ENCODE data around the gene SYT13. TPM values are rescaled to one million over a fixed set of nuclear protein-coding genes. Genes with fewer than 3 reads are reported as not detected.

The SYT13 gene
- total and polyA plus RNA-seq, 5 donors from 2014 or later: not detected

- no peaks in the 10 kb centered on the region for H3K4me1 Mint-ChIP-seq
- no peaks in the 10 kb centered on the region for H3K9me3 ChIP-seq (ENCODE audit: control insufficient read depth in 2 of 2, low read length in 2 of 2)
- H3K27ac ChIP-seq (ENCODE audit: insufficient read depth, low read length, poor library complexity, severe bottlenecking): no peak overlapping the region
- no peak overlapping the region for H3K4me3 ChIP-seq (ENCODE audit: low read depth, low read length)
- no peak overlapping the region for H3K27ac Mint-ChIP-seq
- DNase-seq: no peak
- H3K36me3 Mint-ChIP-seq: no peaks in the 10 kb centered on the region
- peaks cover 21% of the 10 kb centered on the region for H3K27me3 Mint-ChIP-seq
- no peaks in the 10 kb centered on the region for H3K9me3 Mint-ChIP-seq
- ATAC-seq (ENCODE audit: low read depth in 2 of 2): no peak
- H3K4me1 ChIP-seq (ENCODE audit: control insufficient read depth, insufficient read depth, low read length, poor library complexity, severe bottlenecking): no peaks in the 10 kb centered on the region
- H3K27me3 ChIP-seq (ENCODE audit: control insufficient read depth, insufficient read depth, low read length): peaks cover 2% of the 10 kb centered on the region
- H3K4me3 Mint-ChIP-seq: no peak overlapping the region
- no peaks in the 10 kb centered on the region for H3K36me3 ChIP-seq (ENCODE audit: control insufficient read depth, insufficient read depth, low read length)
These were observed 18.2 kb upstream of the SYT13 start for GRCh38 chr11:45304111-45304991.

- Mint-ChIP-seq H3K9me3 (no peaks in the 10 kb centered on the region), H3K36me3 (no peaks in the 10 kb centered on the region), H3K4me3 (no peak overlapping the region), H3K27ac (no peak overlapping the region), H3K27me3 (peaks cover 20% of the 10 kb centered on the region), H3K4me1 (no peaks in the 10 kb centered on the region)
- Histone ChIP-seq H3K4me1 (ENCODE audit: control insufficient read depth, insufficient read depth, low read length, poor library complexity, severe bottlenecking) (no peaks in the 10 kb centered on the region), H3K4me3 (ENCODE audit: low read depth, low read length) (no peak overlapping the region), H3K27ac (ENCODE audit: insufficient read depth, low read length, poor library complexity, severe bottlenecking) (no peak overlapping the region), H3K36me3 (ENCODE audit: control insufficient read depth, insufficient read depth, low read length) (no peaks in the 10 kb centered on the region), H3K9me3 (ENCODE audit: control insufficient read depth in 2 of 2, low read length in 2 of 2) (no peaks in the 10 kb centered on the region), H3K27me3 (ENCODE audit: control insufficient read depth, insufficient read depth, low read length) (peaks cover 2% of the 10 kb centered on the region)
- ATAC-seq (ENCODE audit: low read depth in 2 of 2): no peak
- DNase-seq: no peak
These were observed 17.2 kb upstream of the SYT13 start for GRCh38 chr11:45303316-45303715.

GRCh38 chr11:45301537-45302246 is 15.6 kb upstream of the SYT13 start:
- H3K9me3 Mint-ChIP-seq: no peaks in the 10 kb centered on the region
- ATAC-seq (ENCODE audit: low read depth in 2 of 2): no peak
- H3K4me1 Mint-ChIP-seq: no peaks in the 10 kb centered on the region
- peaks cover 19% of the 10 kb centered on the region for H3K27me3 Mint-ChIP-seq
- no peaks in the 10 kb centered on the region for H3K4me1 ChIP-seq (ENCODE audit: control insufficient read depth, insufficient read depth, low read length, poor library complexity, severe bottlenecking)
- H3K36me3 ChIP-seq (ENCODE audit: control insufficient read depth, insufficient read depth, low read length): no peaks in the 10 kb centered on the region
- H3K27me3 ChIP-seq (ENCODE audit: control insufficient read depth, insufficient read depth, low read length): peaks cover 2% of the 10 kb centered on the region
- no peak for DNase-seq
- no peak overlapping the region for H3K27ac ChIP-seq (ENCODE audit: insufficient read depth, low read length, poor library complexity, severe bottlenecking)
- no peaks in the 10 kb centered on the region for H3K9me3 ChIP-seq (ENCODE audit: control insufficient read depth in 2 of 2, low read length in 2 of 2)
- H3K27ac Mint-ChIP-seq: no peak overlapping the region
- H3K4me3 ChIP-seq (ENCODE audit: low read depth, low read length): no peak overlapping the region
- no peak overlapping the region for H3K4me3 Mint-ChIP-seq
- H3K36me3 Mint-ChIP-seq: no peaks in the 10 kb centered on the region

GRCh38 chr11:45300715-45301114 is 14.6 kb upstream of the SYT13 start:
- Histone ChIP-seq H3K36me3 (ENCODE audit: control insufficient read depth, insufficient read depth, low read length) (no peaks in the 10 kb centered on the region), H3K27me3 (ENCODE audit: control insufficient read depth, insufficient read depth, low read length) (peaks cover 2% of the 10 kb centered on the region), H3K27ac (ENCODE audit: insufficient read depth, low read length, poor library complexity, severe bottlenecking) (no peak overlapping the region), H3K4me3 (ENCODE audit: low read depth, low read length) (no peak overlapping the region), H3K4me1 (ENCODE audit: control insufficient read depth, insufficient read depth, low read length, poor library complexity, severe bottlenecking) (no peaks in the 10 kb centered on the region), H3K9me3 (ENCODE audit: control insufficient read depth in 2 of 2, low read length in 2 of 2) (no peaks in the 10 kb centered on the region)
- H3K36me3 Mint-ChIP-seq: no peaks in the 10 kb centered on the region
- no peak overlapping the region for H3K4me3 Mint-ChIP-seq
- ATAC-seq (ENCODE audit: low read depth in 2 of 2) (no peak), DNase-seq (no peak)
- H3K4me1 Mint-ChIP-seq: no peaks in the 10 kb centered on the region
- peaks cover 9% of the 10 kb centered on the region for H3K27me3 Mint-ChIP-seq
- H3K9me3 Mint-ChIP-seq: no peaks in the 10 kb centered on the region
- H3K27ac Mint-ChIP-seq: no peak overlapping the region

GRCh38 chr11:45298718-45299117 is 12.6 kb upstream of the SYT13 start:
- no peaks in the 10 kb centered on the region for H3K36me3 Mint-ChIP-seq
- Histone ChIP-seq H3K36me3 (ENCODE audit: control insufficient read depth, insufficient read depth, low read length) (no peaks in the 10 kb centered on the region), H3K9me3 (ENCODE audit: control insufficient read depth in 2 of 2, low read length in 2 of 2) (no peaks in the 10 kb centered on the region), H3K4me3 (ENCODE audit: low read depth, low read length) (no peak overlapping the region), H3K27me3 (ENCODE audit: control insufficient read depth, insufficient read depth, low read length) (peaks cover 4% of the 10 kb centered on the region), H3K4me1 (ENCODE audit: control insufficient read depth, insufficient read depth, low read length, poor library complexity, severe bottlenecking) (no peaks in the 10 kb centered on the region), H3K27ac (ENCODE audit: insufficient read depth, low read length, poor library complexity, severe bottlenecking) (no peak overlapping the region)
- DNase-seq (no peak), ATAC-seq (ENCODE audit: low read depth in 2 of 2) (no peak)
- H3K4me1 Mint-ChIP-seq: no peaks in the 10 kb centered on the region
- H3K27me3 Mint-ChIP-seq: peaks cover 8% of the 10 kb centered on the region
- peaks cover 0 to 2% (median 0%) of the 10 kb centered on the region in 7 donors for H3K9me3 Mint-ChIP-seq
- H3K27ac Mint-ChIP-seq: no peak overlapping the region
- no peak overlapping the region for H3K4me3 Mint-ChIP-seq

- H3K9me3 ChIP-seq (ENCODE audit: control insufficient read depth in 2 of 2, low read length in 2 of 2): no peaks in the 10 kb centered on the region
- H3K36me3 Mint-ChIP-seq: no peaks in the 10 kb centered on the region
- no peak for DNase-seq
These were observed 9.9 kb upstream of the SYT13 start for GRCh38 chr11:45296075-45296474.

GRCh38 chr11:45294499-45294898 is 8.4 kb upstream of the SYT13 start:
- Mint-ChIP-seq H3K36me3 (no peaks in the 10 kb centered on the region), H3K4me3 (no peak overlapping the region), H3K4me1 (no peaks in the 10 kb centered on the region), H3K9me3 (peaks cover 0 to 2% (median 0%) of the 10 kb centered on the region in 7 donors), H3K27me3 (peaks cover 29% of the 10 kb centered on the region), H3K27ac (no peak overlapping the region)
- Histone ChIP-seq H3K4me3 (ENCODE audit: low read depth, low read length) (no peak overlapping the region), H3K4me1 (ENCODE audit: control insufficient read depth, insufficient read depth, low read length, poor library complexity, severe bottlenecking) (no peaks in the 10 kb centered on the region), H3K9me3 (ENCODE audit: control insufficient read depth in 2 of 2, low read length in 2 of 2) (no peaks in the 10 kb centered on the region), H3K27me3 (ENCODE audit: control insufficient read depth, insufficient read depth, low read length) (peaks cover 13% of the 10 kb centered on the region), H3K27ac (ENCODE audit: insufficient read depth, low read length, poor library complexity, severe bottlenecking) (no peak overlapping the region), H3K36me3 (ENCODE audit: control insufficient read depth, insufficient read depth, low read length) (no peaks in the 10 kb centered on the region)
- ATAC-seq (ENCODE audit: low read depth in 2 of 2) (no peak), DNase-seq (no peak)

More at GRCh38 chr11:45296075-45296474, 9.9 kb upstream of the SYT13 start:
- Histone ChIP-seq H3K36me3 (ENCODE audit: control insufficient read depth, insufficient read depth, low read length) (no peaks in the 10 kb centered on the region), H3K27me3 (ENCODE audit: control insufficient read depth, insufficient read depth, low read length) (peaks cover 12% of the 10 kb centered on the region), H3K4me3 (ENCODE audit: low read depth, low read length) (no peak overlapping the region), H3K4me1 (ENCODE audit: control insufficient read depth, insufficient read depth, low read length, poor library complexity, severe bottlenecking) (no peaks in the 10 kb centered on the region), H3K27ac (ENCODE audit: insufficient read depth, low read length, poor library complexity, severe bottlenecking) (no peak overlapping the region)
- Mint-ChIP-seq H3K27me3 (peaks cover 25% of the 10 kb centered on the region), H3K9me3 (peaks cover 0 to 2% (median 0%) of the 10 kb centered on the region in 7 donors), H3K4me3 (no peak overlapping the region), H3K4me1 (no peaks in the 10 kb centered on the region), H3K27ac (no peak overlapping the region)
- no peak for ATAC-seq (ENCODE audit: low read depth in 2 of 2)
